HTERT RPE-1 (cell line): Measurements from ENCODE around the gene HOGA1.
"Not testable (repeated sequence)": the region's sequence is repeated elsewhere in the genome, so short reads cannot be mapped to it uniquely, and the experiment has no call there.

Experiments
- in situ Hi-C: fragments of 300-500 bp; cut with MboI; formaldehyde crosslinking; loops from 4 replicates; pipeline ENCODE4 v1.14.3; 2020; ENCODE audit warnings: low sequenced_read_pairs

The HOGA1 gene

GRCh38 chr10:97607095-97607636 lies 23.0 kb downstream of the HOGA1 start:
- in situ Hi-C loops, result no loop called here

- in situ Hi-C loops, result no loop called here
These were observed 24.9 kb downstream of the HOGA1 start for GRCh38 chr10:97608991-97609561.

- in situ Hi-C loops, result no loop called here
These were observed 27.3 kb downstream of the HOGA1 start for GRCh38 chr10:97611473-97611872.

- in situ Hi-C loops, result no loop called here
These were observed 28.2 kb downstream of the HOGA1 start for GRCh38 chr10:97612386-97612785.

GRCh38 chr10:97618285-97618684 lies 34.1 kb downstream of the HOGA1 start:
- in situ Hi-C loops, result no loop called here

GRCh38 chr10:97618733-97619132 lies 34.5 kb downstream of the HOGA1 start:
- in situ Hi-C loops, result no loop called here

- in situ Hi-C loops, result no loop called here
These were observed 39.1 kb downstream of the HOGA1 start for GRCh38 chr10:97623277-97623676.

- in situ Hi-C loops, result no loop called here
These were observed 43.5 kb downstream of the HOGA1 start for GRCh38 chr10:97627731-97628130.

GRCh38 chr10:97628228-97628627 lies 44.0 kb downstream of the HOGA1 start:
- in situ Hi-C loops, result no loop called here

- in situ Hi-C loops, result no loop called here
These were observed 45.1 kb downstream of the HOGA1 start for GRCh38 chr10:97629289-97629688.

GRCh38 chr10:97631098-97631497 lies 46.9 kb downstream of the HOGA1 start:
- in situ Hi-C loops, result no loop called here

GRCh38 chr10:97632949-97633884 lies 49.0 kb downstream of the HOGA1 start, which contains the start of gene MORN4:
Gene MORN4 (minus strand): TSS chr10:97633500. CDS start chr10:97619653, 13,847 bp downstream.
- in situ Hi-C loops, result no loop called here

GRCh38 chr10:97633921-97634320 lies 49.7 kb downstream of the HOGA1 start:
- in situ Hi-C loops, result no loop called here

- in situ Hi-C loops, result no loop called here
These were observed 51.4 kb downstream of the HOGA1 start for GRCh38 chr10:97635577-97635976.

GRCh38 chr10:97639090-97639489 lies 54.9 kb downstream of the HOGA1 start:
- in situ Hi-C loops, result not testable (repeated sequence)

GRCh38 chr10:97640174-97640867 lies 56.1 kb downstream of the HOGA1 start, which contains the start of gene PI4K2A:
Gene PI4K2A (plus strand): TSS chr10:97640671. CDS start chr10:97640743, 72 bp downstream.
- in situ Hi-C loops, result no loop called here

GRCh38 chr10:97640868-97641811 lies 57.0 kb downstream of the HOGA1 start:
- in situ Hi-C loops, result no loop called here

GRCh38 chr10:97642471-97643159 lies 58.4 kb downstream of the HOGA1 start:
- in situ Hi-C loops, result not testable (repeated sequence)

GRCh38 chr10:97643441-97643985 lies 59.3 kb downstream of the HOGA1 start:
- in situ Hi-C loops, result no loop called here
